Activated CD8-positive, alpha-beta memory T cell treated with anti-CD3 and anti-CD28 coated beads, Interleukin-2, amount 50 U/mL, for 1 hour (primary cell): Measurements from ENCODE around the gene EHBP1L1.
"Not testable (repeated sequence)": the region's sequence is repeated elsewhere in the genome, so short reads cannot be mapped to it uniquely, and the experiment has no call there.

Experiments used
- DNase-seq: peaks from one replicate; pipeline ENCODE4 v3.0.0-alpha.2; 2020; ENCODE audit errors: extremely low read depth

EHBP1L1 gene

DNA sequence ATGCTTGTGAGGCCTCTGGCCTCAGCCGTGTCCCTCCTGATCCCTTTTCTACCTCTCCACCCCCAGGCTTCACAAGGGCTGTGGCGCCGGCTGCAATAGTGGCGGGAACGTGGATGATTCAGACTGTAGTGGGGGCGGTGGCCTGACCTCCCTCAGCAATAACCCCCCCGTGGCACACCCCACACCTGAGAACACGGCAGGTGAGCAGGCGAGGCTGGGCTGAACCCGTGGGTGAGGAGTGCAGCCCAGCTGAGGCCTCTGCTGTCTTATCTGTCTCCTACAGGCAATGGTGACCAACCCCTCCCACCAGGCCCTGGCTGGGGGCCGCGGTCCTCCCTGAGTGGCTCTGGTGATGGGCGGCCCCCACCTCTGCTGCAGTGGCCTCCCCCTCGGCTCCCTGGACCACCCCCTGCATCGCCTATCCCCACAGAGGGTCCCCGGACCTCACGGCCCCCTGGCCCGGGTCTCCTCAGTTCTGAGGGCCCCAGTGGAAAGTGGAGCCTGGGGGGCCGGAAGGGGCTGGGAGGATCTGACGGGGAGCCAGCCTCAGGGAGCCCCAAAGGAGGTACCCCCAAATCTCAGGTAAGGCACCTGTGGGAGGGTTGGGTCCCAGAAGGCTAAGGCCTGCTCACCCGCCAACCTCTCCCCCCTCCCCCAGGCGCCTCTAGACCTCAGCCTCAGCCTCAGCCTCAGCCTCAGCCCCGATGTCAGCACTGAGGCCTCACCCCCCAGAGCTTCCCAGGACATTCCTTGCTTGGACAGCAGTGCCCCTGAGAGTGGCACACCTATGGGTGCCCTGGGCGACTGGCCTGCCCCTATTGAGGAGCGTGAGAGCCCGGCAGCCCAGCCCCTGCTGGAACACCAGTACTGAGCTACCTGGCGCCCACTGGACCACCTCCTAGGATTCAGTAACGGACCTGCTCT, 60.5 kb downstream of the EHBP1L1 start:
- DNase-seq, result no peak

DNA sequence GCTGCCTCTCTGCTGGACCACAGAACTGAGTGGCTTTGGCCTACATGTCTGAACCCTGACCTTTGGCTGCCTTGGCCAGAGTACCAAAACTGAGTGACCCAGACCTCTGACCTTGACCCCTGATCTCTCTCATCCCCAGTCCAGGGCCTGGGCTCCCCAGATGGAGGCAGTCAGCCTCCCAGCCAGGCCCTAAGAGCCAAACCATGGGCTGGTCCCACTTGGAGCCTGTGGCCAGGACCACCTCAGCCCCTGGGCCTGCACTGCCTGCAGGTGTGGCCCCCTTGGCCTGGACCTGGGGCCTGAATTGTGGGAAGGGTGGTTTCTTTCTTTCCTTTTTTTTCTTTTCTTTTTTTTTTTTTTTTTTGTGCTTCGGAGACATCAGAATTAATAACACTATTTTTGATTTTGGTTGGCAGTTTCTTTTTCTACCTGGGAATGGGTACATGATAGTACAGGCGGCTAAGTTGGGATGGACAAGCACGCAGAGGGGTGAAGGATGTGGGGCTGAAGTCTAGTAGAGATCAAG, 61.2 kb downstream of the EHBP1L1 start:
- no peak for DNase-seq

DNA sequence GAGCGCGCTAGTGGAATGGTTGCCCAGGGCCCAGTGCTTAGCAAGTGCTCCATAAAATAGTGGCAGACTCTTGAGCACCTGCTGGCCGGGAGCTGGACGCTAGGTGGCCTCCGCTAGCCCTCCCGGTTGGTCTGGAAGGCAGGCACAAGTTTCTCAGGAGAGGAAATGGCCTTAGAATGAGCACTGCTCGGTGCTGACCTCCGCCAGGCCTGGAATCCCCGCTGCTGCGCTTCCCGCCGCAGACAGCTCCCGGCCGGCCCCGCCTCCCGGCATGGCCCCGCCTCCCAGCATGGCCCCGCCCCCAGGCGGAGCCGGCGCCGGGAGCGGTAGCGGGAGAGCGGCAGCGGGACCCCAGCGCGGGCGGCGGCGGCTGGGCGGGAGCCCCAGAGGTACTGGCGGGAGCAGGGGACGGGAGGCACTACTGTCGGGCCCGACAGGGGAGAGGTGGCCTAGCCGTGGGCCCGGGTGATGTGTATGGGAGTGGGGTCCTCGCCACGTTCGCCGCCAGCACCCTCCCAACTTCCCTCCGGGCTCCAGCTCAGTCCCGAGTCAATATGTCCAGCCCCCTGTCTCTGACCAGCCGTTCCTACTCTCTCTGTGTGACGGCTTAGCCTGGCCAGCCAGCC, 62.1 kb downstream of the EHBP1L1 start, which contains the start of gene SIPA1:
Gene SIPA1 (plus strand): TSS at position 308 of the 626 bp plus-strand sequence. CDS start 2,821 bp downstream, outside the sequence.
- DNase-seq, result no peak

DNA sequence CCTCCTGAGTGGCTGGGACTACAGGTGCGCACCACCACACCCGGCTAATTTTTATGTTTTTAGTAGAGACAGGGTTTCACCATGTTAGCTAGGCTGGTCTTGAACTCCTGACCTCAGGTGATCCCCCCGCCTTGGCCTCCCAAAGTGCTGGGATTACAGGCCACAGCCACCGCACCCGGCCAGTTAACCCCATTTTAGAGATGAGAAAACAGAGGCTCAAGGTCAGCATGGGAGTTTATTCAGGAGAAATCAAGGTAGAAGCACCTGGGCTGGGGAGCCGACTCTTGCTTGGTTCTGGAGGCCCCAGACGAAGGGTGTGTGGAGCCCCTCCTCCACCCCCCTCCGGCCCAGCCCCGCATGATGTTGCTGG, 63.4 kb downstream of the EHBP1L1 start:
- not testable (repeated sequence) for DNase-seq

DNA sequence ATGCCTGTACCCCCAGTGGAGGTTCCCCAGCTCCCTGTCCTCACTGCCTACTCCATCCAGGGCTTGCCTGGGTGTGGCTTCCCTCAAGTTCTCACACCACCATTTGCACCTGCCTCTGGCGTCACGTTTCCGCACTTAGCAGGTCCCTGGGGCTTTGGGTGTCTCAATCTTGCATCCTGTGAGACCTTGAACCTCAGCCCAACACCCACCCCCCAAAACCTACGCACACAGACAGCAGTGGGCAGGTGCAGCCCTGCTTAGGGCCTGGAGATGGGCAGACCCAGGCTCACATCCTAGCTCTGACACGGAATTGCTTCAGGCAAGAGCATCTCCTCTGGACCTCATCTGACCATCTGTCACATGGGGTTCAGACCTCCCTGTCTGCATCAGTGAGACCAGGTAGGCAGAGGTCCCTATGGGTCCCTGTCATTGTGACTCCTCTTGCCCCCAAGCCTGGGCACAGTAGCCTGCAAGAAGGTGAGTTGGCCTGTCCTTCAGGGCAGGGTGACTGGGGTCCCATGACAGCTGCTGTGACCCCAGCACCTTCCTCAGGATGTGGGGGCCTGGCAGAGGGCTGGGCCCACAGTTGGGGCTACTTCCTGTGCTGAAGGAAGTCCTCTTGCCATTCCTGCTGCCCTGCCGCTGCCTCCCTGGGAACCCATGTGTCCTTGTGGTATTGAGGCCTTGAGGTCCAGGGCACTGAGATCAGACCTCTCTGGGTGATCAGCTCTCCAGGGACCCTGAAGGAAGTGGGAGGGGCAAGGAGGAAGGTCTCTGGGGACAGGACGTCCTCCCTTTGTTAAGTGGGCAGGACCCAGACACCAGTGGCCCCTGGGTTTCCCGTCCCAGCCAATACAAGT, 64.0 kb downstream of the EHBP1L1 start:
- DNase-seq, result peak; percentile 81

DNA sequence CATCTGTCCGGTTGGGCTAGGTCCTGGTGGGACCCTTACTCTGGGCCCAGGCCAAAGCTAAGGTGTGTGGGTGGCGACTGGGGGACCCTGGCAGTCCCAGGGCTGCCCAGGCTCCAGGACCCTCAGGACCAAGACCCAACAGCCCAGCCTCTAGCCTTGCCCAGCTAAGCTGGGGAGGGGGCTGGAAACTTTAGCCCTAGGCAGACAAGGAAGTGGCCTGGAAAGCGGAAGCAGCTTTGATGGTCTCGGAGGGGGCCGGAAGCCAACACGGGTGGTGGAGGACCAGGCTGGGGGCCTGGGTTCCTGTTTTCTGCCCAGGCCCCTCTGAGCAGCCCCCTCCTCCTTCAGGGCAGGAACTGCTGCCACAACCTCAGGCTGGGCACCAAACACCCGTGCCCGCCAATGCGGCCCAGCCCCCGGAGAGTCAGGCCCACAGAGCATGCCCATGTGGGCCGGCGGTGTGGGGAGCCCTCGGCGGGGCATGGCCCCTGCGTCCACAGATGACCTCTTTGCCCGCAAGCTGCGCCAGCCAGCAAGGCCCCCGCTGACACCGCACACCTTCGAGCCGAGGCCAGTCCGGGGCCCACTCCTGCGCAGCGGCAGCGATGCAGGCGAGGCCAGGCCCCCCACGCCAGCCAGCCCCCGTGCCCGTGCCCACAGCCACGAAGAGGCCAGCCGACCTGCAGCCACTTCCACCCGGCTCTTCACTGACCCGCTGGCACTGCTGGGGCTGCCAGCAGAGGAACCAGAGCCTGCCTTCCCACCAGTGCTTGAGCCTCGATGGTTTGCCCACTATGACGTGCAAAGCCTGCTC, 64.8 kb downstream of the EHBP1L1 start:
- DNase-seq, result no peak

DNA sequence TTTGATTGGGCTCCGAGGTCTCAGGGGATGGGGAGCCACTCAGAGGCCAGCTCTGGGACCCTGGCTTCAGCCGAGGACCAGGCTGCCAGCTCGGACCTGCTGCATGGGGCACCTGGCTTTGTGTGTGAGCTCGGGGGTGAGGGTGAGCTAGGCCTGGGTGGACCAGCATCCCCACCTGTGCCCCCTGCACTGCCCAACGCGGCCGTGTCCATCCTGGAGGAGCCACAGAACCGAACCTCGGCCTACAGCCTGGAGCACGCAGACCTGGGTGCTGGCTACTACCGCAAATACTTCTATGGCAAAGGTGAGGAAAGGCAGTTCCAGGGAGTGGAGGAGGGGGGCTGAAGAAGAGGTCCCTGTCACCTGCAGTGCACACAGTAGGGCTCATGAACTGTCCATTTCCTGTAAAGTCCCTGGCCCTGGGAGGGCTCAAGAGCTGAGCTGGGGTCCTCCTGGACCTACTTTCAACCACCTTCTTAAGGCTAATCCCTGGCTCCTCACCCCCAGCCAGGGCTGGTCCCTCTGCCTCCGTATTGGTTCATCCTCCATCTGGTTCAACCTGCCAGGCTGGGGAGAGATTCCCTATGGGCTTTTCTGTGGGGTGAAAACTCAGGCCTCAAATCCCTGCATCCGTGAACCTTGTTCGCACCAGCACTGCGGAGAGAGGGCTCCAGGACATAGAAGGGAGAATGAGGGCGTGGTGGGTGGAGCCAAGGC, 65.6 kb downstream of the EHBP1L1 start:
- DNase-seq, result no peak
